GM18867 (cell line): ENCODE data around the gene RGS6.

Source experiments
- ATAC-seq: cut with Tn5 transposase; IDR thresholded peaks from one replicate; pipeline ENCODE4 v1.9.1; 2021; ENCODE audit warnings: mild to moderate bottlenecking, moderate library complexity; ENCODE audit not compliant: unreplicated experiment

The RGS6 gene

GRCh38 chr14:71943695-71944018 lies 11.4 kb downstream of the RGS6 start:
- no peak for ATAC-seq

GRCh38 chr14:71947947-71948500 lies 15.8 kb downstream of the RGS6 start:
- no peak for ATAC-seq

GRCh38 chr14:71952381-71953363 lies 20.4 kb downstream of the RGS6 start:
- no peak for ATAC-seq

DNA sequence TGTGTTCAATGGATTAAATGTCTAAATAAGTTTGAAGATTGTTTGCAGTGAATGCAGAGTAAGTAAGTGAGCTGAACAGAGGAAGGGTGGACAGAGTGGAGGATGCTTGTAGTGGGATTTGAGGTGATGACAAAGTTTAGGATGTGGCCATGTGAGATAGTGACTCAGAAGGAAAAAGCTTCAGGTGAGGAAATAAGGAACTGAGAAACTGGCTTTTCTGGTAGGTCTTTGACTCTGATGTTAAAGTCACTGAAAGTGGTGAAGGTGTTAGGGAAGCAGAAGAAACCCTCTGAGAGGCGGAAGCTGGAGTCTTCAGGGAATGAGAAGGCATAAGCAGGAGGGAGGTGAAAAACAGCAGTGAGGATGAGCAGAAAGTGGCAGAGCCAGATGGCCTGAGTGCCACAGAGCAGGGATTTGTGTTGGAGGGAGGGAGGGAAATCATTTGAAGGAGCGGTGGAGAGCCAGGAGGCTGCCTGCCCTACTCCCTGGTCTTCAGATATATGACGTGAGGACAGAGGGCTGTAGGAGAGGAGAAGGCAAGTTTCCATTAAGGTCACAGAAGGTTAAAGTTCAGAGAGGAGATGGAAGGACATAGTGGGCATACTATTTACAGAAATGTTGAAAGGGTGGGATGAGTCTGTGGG lies 24.8 kb downstream of the RGS6 start:
- ATAC-seq = peak; percentile 76

- ATAC-seq = no peak
Measured at GRCh38 chr14:71959055-71959454, 26.8 kb downstream of the RGS6 start.

GRCh38 chr14:71960494-71961353 lies 28.5 kb downstream of the RGS6 start:
- ATAC-seq = no peak

- no peak for ATAC-seq
Measured at GRCh38 chr14:71961972-71962371, 29.7 kb downstream of the RGS6 start.

GRCh38 chr14:71964716-71965115 lies 32.5 kb downstream of the RGS6 start:
- ATAC-seq = no peak

DNA sequence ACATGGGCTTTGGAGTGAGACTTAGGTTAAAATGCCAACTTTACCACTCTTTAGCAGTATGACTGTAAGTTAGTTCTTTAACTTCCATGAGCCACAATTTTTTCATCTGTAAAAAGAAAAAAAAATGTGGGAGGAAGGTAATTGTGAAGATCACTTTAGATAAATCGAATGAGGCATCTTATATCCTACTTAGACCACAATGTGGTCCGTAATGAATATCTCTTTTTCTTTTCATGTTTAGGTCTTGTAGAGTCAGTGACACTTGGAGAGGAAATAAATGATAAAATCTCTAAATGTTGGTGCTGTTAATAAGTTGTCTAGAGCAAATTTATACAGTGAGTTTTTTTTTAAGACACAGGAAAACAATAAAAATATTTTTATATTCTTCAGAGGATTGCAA lies 34.3 kb downstream of the RGS6 start:
- ATAC-seq = no peak

DNA sequence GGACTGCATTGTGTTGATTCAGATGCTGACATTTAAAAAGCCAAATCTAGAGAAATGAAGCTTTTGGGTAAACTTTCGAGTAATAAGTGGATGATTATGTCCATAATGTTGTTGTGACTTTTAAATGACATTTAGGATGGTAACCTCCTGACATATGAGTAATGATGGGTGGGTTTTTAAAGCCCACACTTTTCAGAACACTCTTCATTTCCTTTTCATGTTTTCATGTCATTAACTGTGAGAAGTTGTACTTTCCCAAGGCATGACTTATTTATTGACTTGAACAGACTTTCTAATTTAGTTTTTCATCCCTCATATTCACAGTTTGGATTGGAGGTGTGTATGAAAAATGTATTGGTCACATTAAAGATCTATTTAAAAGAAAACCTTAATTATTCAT lies 35.5 kb downstream of the RGS6 start:
- ATAC-seq = no peak

DNA sequence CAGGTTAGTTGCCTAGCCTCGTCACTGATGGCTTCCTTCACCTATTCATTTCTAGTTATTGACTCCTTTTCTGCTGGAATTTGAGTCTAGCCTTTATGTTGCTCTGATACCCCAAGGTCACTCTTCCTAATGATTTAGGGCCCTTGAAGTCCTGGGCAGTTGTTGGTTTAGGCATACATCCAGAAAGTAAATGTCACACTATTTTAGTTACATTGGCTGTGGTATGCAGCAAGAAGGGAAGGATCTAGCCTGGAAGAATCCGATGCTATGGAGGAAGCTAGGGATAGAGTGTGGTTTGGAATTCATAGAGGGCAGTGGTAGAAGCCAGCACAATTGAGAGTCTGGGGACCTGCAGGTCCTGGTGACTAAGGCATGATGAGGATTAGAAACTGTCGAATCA lies 38.0 kb downstream of the RGS6 start:
- ATAC-seq = no peak

GRCh38 chr14:71985538-71986189 lies 53.4 kb downstream of the RGS6 start:
- no peak for ATAC-seq

- no peak for ATAC-seq
Measured at GRCh38 chr14:71988476-71988875, 56.2 kb downstream of the RGS6 start.

GRCh38 chr14:71988939-71989338 lies 56.7 kb downstream of the RGS6 start:
- no peak for ATAC-seq

DNA sequence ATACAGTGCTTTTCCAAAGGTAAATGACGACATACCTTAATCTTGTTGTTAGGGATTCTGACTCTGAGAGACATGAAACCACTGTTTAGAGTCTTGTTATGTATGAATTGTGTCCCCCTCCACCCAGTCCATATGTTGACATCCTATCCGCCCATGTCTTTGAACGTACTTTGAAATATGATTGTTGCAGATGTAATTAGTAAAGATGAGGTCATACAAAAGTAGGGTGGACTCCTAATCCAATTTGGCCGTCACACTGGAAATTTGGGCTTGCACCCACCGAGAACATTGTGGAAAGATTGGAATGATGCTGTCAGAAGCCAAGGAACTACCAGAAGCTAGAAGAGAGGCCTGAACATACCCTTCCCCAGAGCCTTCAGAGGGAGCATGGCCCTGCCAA lies 62.2 kb downstream of the RGS6 start:
- ATAC-seq = no peak

DNA sequence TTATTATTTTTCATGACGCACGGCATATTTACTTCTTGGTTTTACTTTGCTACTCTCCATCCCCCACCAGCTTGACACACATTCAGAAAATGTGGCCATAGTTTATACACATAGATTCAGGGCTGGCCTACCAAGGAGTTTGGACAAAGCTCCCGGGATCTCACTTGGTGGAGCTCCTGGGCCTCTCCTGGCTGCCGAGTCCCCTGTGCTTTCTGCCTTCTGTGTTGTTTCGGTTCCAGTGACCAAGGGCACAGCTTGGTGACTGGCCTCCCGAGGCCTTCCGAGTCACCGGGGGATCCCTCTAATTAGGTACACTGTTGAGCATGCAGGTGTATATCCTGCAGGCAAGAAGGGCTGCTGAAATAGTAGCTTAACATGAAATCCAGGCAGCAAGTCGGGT lies 63.5 kb downstream of the RGS6 start:
- ATAC-seq = no peak

- ATAC-seq = no peak
Measured at GRCh38 chr14:71996610-71997009, 64.4 kb downstream of the RGS6 start.

DNA sequence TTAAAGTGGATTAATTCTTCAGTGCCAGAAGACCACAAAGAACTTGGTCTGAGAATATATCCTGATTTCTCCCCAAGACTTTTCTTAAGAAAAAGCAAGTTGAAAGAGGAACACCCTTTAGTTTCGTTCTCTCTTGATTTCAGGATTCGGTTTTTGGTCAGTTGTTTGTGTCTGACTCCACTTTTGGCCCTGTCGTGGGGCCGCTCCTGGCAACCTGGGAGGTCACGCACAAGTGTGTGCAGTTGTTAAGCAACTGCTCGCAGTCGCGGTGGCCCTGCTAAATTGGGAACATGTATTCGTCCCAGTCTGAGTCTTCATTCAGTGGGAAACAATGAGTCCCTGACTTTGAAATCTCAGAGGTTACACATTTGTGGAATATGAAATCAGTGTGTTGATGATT lies 68.7 kb downstream of the RGS6 start:
- ATAC-seq = no peak

DNA sequence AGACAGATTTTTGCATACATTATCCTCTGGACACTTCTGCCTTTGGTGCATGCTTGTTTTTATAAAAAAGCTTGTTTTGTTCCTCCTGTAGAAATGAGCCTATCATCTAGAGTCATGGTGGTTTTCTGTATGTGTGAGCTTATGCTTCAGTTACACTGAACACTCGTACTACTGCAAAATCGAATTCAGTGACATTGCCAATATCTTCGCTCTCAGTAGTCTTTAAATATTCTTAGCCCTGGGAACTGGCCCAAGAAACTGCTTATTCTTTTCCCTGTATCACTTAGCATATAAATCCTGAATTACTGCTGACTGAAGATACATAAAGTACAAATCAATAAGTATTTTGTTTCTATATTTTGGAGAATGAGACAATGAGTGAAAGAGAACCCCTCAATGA lies 70.5 kb downstream of the RGS6 start:
- no peak for ATAC-seq

- ATAC-seq = no peak
Measured at GRCh38 chr14:72008666-72009065, 76.4 kb downstream of the RGS6 start.

DNA sequence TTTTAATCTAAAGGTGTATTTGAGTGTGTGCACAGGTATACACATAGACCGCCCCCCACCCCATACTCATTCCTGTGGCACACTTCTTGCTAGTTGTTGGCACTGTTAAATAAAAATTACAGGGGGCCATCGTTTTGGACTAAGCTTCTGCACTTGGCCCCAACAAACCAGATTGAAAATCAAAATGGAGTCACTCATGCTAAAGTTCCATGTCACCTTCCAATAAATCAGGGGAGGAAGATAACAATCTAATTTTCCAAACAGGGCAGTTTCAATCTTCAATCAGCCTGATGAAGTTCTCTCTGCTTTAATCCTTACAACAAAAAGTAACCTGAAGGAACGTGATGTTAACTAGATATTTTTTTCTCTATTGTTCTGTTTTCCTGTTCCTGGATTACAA lies 78.2 kb downstream of the RGS6 start:
- no peak for ATAC-seq
